ENCODE measurements around the gene IP6K3.

DNA sequence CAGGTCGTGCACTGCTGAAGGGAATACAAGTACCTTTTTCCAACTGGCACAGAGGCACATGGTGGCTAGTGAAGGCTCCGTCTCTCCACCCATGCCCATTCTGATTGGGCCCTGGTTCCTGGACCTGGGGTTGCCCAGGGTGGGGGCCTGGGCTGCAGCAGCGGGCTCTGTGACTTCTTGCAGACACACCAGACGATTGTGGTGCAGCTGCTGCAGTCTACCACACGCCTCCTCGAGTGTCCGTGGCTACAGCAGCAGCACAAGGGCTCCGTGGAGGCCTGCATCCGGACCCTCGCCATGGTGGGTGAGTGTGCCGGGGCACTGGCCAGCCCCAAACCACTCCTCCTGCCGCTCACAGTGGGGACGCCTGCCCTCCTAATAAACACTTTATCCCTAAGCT is 64.4 kb downstream of the IP6K3 start:
- TF ChIP-seq, protein P1, sequence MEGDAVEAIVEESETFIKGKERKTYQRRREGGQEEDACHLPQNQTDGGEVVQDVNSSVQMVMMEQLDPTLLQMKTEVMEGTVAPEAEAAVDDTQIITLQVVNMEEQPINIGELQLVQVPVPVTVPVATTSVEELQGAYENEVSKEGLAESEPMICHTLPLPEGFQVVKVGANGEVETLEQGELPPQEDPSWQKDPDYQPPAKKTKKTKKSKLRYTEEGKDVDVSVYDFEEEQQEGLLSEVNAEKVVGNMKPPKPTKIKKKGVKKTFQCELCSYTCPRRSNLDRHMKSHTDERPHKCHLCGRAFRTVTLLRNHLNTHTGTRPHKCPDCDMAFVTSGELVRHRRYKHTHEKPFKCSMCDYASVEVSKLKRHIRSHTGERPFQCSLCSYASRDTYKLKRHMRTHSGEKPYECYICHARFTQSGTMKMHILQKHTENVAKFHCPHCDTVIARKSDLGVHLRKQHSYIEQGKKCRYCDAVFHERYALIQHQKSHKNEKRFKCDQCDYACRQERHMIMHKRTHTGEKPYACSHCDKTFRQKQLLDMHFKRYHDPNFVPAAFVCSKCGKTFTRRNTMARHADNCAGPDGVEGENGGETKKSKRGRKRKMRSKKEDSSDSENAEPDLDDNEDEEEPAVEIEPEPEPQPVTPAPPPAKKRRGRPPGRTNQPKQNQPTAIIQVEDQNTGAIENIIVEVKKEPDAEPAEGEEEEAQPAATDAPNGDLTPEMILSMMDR (IDR thresholded peaks at IDR 0.05; ENCODE audit: low read length), result no peak
- no peak for TF ChIP-seq EZH2phosphoT487 (IDR thresholded peaks at IDR 0.05; ENCODE audit: low read length)
- TF ChIP-seq EZH2 (optimal IDR thresholded peaks at IDR 0.05; ENCODE audit: low read depth, low read length), result no peak
